GM21367 (cell line): Measurements from ENCODE around the gene THRAP3.

Source experiments
- ATAC-seq: cut with Tn5 transposase; IDR thresholded peaks from one replicate; pipeline ENCODE4 v1.9.1; 2021; ENCODE audit not compliant: unreplicated experiment

The THRAP3 gene

DNA sequence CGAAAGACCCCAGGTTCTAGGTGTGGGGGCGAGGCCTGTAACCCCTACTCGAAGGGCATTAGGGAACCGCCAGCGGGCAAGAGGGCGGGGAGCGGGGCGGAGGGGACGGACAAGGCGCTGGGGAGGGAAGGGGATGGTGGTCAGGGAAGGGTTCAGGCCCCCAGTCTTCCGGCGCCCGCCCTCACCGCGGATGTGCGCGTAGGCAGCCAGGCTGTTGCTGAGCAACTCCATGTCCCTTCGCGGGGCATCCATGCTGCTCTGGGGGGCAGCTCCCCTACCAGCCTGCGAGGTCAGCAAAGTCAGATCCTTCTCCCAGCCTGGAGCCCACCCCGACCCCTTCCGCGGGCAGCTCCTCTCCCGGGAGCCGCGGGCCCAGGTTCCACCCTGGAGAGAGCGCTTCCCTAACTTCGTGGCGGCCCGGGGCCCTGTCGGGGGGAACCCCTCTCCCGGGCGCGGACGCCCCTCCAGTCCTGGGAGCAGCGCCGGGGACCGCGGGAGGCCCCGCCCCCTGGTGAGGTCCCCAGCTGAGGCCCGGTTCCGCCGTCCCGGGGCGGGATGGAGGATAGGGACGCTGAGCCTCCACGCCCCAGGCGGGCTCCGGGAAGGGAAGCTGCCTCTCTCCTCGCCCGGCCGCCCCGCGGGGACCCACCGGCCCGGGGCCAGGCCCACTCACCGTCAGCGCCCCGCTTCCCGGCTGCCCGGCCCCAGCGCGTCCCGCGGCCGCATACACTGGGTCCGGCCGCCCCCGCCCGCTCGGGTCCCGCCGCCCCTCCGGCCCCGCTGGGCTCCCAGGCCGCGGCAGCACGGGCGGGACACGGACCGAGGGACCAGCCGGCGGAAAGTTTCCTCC, 98.8 kb downstream of the THRAP3 start:
- no peak for ATAC-seq

DNA sequence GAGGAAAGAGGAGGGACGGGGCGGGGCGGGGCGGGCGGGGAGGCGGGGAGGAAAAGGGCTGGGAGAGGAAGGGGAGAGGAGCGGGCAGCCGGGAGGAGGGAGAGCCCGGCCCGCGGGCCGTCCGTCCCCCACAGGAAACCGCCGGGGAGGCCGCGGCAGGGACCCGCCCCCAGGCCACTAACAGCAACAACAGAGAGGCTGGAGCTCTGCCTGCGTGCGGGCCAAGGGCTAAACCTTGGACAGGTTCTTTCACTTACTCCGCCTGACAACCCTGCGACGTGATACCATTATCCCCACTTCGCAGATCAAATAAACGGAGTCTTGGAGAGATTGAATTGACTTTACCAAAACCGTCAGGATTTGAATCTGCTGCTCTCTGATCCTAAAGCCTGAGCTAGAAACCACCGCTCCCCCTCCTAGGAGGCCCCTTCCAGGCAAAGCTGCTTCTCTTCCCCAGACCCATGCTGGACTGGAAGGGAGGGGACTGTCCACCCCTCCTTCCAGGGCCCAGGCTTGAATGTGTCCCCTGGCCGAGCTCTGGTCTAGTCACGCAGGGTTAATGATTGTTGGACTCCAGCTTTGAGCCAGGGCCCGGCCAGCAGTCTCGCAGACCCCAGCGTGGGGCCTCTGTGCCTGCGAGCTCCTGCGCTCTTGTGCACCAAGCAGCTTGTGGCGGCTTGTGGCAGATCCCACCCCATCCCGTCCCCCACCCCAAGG, 99.6 kb downstream of the THRAP3 start, which contains the start of gene EVA1B:
Gene EVA1B, minus strand, starts transcription at position 10 of the 717 bp plus-strand sequence. CDS start 608 bp downstream, outside the sequence.
- ATAC-seq: no peak

DNA sequence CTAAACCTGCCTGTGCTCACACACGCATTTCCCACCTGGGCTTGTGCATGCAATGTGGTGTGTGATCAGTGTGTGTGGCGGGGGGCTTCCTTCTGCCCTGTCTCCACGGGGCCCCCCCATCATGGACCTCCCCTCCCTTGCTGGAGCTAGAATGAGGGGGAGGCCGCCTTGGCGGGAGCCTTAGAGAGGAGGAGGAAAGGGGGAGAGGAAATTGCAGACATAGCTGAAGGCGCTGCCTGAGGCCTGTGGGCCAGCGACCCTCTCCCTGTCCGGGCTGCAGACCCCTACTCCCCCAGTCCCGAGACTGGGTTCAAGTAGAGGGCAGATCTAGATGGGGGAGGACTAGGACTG, 100.1 kb downstream of the THRAP3 start:
- ATAC-seq: no peak

DNA sequence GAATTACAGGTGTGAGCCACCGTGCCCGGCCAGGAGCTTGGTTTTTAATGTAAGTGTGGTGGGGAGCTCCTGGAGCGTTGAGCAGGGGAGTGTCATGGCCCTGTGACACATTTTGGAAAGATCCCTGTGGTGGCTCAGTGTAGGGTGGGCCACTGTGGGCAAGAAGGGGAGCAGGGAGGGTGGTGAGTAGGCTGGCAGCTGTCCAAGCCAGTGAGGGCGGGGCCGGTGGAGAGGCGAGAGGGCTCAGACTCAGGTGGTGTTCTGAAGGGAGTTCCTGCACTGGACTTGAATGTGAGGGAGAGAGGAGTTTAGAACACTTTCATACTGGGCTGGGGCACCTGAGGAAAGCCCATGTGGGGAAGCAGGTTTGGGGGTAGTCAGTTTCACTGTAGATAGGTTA, 102.3 kb downstream of the THRAP3 start:
- ATAC-seq: no peak

DNA sequence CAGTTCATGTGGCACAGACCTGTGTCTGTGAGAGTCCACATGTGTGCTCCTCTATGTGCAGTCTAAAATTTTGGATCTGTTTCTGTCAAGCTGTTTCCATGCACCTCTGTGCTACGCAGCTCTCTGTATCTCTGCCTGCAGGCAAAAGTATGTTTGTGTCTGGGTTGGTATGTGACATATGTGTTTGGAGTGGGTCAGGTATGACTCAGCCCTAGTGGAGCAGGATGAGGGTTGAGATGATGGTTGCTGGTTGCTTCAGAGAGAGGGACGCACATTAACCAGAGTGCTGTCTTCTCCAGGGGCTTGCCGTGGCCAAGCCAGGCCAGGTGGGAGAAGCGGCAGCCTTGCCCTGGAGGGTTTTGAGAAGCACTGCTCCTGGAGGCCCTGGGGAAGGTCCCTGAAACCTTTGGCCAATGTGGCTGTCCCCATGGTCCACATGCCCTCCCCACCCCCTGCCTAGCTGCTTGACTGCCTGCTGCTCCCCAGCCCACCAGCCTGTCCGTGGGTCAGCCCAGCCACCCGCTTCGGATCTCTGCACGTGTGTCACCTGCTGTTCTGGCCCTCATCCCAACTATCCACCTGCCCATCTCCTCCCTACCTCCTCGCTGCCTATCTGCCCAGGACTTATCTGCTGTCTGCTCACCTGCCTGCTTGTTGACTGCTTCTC, 103.3 kb downstream of the THRAP3 start:
- ATAC-seq: no peak

DNA sequence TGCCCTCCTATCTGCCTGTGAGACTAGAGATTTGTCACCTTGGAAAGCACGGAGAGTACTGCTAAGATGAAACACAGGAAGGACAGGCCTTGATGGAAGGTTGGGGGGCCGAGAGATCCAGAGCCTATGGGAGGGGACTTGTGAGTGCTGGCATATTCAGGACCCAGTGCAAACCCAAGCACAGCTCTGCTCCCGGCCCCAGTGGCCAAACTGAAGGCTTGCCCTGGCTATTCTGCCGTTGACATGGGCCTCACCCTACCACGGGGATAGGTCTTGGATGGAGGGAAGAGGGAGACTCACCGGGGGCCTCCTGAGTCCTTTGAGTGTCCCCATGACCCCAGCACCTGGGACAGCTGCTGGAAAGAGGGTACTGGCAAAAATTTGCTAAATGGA, 103.8 kb downstream of the THRAP3 start:
- no peak for ATAC-seq

DNA sequence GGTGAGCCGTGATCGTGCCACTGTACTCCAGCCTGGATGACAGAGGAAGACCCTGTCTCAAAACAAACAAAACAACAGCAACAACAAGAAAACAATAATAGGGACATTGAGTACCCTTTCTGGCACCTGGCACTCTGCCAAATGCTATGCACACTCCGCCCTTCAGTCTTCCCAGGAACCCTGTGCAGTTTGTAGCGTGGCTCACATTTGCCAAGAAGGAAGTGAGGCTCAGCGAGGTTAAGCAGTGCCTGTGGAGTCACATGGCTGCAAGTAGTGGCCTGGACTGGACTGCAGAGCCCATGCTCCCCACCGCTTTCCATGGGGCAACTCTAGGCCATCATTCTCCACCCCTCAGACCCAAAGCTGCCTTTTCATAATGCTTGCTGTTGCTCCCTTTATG, 104.5 kb downstream of the THRAP3 start:
- ATAC-seq: no peak

DNA sequence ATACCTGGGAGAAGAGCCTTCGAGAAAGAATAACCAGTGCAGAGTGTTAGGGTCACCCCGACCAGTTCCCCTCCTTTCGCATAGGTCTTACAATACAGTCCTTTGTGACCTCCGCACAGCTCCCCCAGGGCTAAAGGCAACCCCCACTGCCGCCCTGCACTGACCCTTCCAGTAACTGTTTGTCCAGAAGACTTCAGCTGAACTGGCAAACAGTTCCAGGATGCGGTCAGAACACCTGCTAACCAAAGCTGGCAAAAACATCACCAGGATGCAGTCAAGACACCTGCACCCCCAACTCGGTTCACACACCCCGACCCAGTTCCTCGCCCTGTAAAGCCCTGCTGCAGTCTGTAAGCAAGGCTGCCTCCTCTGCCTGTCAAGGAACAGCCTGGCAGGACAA, 105.6 kb downstream of the THRAP3 start:
- no peak for ATAC-seq

DNA sequence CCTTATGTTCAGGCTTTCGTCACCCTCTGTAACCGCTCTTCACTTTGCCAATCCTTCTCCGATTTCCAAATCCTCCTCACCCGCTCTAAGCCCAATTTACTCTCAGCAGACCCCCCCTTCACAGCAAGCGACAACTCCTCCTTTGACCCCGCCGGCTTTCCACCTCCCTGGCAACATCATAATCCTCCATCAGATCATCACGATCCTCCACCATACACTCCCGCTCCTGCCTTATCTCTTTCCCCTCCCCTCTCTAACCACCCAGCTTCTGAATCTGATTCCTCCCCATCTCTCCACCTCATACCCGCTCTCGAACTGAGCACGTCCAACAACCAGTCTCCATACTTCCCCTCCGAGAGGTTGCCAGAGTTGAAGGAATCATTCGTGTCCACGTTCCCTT, 106.7 kb downstream of the THRAP3 start:
- no peak for ATAC-seq

DNA sequence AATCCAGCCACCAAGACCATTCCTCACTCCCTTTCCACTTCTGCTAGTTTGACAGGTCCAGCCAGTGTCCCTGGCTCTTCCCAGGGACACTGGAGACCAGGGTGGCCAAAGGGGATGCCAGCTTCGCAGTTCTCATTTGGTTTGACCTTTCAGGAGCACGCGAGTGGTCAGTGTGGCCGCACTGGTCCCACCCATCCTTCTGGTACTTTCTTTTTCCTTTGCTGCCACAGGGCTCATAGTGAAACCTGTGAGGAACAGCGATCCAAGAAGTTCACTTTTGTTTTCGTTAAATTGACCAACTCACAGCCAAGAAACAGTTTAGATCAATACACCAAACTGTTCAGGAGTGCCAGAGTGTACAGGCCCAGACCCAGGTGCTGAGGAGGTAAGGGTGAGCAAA, 113.6 kb downstream of the THRAP3 start:
- ATAC-seq: no peak

DNA sequence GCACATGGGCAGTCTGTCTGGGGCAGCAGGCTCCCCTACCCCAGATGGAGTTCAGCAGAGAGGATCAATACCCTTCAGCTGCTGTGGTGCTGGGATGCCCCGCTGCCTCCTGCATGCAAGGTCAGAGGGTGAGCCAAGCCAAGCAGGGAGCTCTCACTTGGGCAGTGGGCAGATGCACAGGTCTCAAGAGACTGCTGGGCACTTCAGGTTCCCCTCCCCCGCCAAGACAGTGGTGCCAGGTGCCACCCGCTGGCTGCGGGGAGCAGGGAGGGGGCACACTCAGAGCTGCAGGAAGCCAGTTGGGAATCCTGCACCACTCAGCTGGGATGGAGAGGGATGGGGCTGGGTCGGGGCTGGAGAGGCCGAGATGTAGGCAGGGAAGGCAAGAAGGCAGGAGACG, 115.0 kb downstream of the THRAP3 start:
- no peak for ATAC-seq

DNA sequence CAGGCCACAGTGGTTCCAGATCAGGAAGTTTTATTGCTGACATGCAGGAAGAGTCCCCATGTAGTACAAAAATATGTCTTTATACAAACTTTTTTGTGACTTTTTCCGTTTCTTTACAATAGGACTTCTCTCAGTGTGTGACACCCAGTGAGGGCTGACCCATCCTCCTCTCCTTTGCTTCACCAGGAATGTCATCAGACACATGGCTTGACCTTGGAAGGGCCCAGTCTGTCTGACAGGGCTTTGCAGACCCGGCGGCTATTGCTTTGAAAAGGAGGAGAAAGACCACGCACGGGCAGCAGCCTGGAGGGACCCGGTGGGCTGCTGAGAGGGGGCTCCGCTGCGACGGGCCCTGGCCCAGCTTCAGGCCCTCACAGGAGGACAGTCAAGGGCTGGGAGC, 115.4 kb downstream of the THRAP3 start:
- ATAC-seq: no peak

DNA sequence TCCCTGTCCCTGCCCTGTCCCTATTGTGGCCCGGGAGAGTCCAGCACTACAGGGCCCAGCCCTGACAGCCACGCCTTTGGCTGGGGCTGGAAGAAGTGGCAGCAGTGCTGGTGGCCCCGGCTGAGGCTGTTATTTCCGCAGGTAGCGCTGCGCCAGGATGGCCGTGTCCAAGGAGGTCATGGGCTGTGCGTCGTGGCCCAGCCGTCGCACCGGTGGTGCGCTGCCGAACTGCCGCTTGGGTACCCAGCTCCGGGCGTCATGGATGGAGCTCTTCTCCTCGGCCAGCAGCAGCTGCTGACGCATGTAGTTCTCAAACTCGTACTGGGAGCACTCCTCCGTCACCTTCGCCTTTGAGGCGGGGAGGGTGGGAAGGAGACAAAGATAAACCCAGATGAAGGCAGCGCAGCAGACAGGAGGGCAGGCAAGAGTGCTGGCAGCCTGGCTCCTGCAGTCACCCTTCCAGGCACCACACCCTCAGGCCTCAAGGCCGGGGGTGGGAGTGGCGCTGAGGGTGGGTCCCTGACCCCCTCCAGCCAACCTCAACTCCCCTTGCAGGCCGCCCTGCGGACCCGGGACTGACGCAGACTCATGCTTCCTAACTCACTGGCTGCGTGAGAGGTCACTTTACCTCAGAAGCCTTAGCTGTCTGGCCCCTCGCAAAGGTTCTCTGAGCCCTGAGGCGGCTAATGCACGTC, 117.5 kb downstream of the THRAP3 start:
- no peak for ATAC-seq

DNA sequence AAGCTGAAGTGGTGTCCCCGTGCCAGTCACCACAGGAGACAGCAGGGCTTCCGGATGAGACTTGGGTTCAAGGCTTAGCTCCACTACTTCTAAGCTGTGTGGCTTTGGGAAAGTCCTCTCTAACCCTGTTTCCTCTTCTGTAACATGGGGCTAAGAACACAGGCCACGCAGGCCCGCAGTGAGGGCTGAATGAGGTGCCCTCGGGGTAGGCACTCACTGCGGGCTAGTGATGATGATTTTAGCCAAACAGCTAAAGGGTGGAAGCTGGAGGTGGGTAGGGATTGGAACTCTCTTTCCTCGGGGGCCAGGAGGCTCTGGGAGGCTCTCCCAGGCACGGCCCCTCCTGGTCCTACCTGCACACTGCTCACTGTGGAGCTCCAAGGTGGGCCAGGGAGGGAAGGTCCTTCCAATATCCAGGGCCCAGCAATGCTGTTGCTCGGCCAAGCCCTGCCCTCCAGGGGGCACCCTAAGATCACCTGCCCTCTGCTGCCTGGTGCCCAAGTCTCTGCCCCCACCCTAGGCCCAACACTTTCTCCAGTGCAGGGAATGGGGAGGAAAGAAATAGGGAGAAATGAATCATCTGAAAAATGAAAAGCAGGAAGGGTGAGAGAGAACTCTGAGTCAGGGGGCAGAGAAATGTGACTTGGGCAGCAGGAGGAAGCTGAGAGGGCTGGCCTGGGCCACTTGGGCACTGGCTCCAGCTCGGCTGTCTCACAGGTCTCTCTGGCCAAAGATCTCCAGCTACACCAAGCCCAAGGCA, 118.4 kb downstream of the THRAP3 start:
- no peak for ATAC-seq

DNA sequence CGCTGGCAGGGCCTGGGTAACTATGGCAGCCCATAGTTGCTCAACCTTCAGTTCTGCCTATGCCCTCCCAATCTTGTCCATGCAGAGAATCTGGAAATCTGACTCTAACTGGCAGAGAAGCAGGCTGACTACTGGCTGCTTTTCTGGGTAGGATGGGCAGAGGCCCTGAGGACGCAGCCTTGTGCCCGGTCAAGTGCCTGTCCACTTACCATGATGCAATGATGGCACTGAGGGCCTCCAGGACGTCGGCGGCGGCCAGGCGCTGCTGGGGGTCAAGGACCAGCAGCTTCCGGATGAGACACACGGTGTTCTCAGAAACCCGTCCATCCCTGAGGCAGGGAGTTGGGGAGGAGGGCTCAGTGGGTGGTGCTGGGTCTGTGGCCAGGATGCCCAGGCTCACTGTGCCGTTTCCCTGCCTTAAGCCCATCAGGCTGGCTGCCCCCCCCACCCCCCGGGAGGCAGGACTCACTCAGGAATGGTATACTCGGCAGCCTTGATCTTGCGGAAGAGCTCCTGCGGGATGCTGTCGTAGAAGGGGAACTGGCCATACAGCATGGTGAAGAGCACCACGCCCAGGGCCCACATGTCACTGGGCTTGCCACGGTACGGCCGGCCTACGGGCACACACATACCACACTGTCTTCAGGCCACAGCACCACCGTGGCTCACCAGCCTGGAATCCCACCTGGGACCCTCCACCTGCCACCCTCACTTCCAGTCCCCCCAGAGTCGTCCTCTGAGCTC, 119.6 kb downstream of the THRAP3 start:
- no peak for ATAC-seq

DNA sequence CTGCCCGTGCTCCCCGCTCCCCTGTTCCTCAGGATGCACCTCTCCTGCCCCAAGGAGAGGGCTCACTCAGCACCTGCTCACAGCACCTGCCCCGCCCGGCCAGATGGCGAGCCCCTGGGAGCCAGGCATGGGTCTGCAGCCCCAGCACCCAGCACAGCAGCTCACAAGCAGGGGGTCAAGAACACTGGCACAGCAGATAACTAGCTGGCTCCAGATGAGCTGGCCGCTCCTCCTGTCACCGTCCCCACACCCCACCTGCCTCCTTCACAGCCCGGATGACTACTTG, 120.1 kb downstream of the THRAP3 start:
- ATAC-seq: no peak

DNA sequence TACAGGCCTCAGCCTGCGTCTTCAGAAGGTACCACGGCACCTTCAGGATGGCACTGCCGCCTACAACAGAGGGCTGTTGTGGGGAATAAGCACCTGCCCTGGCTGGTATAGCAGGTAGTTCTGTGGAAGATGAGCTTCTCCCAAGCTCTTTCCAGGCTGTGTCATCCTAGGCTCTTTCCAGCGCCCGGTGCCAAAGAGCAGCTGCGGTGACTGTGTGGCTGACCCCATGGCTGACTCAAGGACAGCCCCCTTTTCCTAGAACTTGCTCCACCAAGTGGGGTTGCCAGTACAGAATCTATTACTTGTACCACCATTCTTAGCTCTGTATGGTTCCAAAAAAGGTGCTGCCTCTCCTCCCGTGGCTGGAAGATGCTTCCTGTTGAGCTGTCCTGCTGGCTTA, 121.1 kb downstream of the THRAP3 start:
- ATAC-seq: no peak

DNA sequence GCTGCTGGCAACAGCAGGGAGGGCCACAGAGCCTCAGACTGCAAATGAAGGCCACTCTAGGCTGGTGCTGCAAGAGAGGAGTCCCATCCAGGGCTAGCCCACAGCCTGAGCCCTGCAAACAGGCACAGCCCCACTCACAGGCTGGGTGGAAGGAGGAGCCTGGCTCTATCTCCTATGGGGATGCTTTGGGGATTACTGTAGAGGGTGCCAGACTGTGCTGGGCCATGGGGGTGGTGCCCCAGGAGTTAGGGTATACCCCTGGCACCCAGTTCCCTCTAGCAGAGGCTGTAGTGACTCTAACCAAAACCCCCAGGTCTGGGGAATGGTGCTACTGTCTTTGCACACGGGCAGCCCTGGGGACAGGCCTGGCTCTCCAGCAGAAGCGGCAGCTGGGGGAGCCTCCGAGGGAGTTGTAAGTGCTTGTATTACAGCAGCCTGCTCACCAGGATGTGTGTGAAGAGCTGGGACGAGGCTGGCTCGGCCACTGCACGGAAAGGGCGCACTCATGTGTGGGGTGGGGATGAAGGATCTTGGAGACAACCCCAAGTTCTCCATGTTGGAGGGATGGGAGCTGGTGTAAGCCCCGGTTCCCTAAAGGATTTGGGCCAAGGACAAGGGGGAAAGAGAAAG, 122.6 kb downstream of the THRAP3 start:
- no peak for ATAC-seq

DNA sequence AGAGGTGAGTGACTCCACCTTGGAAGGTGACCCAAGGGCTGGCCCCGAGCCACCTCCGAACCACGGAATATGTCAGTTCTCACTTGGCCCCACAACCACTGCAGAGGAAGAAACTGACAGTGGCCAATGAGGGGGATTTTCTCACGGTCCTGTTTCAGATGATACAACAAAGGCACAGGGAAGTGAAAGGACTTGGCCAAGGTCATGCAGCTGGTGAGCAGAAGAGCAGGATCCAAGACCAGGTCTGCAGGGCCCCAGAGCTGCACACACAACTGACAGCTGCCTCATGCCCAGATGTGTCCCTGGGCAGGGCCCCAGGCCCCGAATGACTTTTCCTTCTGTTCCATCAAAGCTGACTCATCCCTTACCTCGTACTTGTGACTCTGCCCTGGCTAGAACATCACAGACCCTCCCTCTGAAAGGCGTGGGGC, 125.0 kb downstream of the THRAP3 start:
- no peak for ATAC-seq

DNA sequence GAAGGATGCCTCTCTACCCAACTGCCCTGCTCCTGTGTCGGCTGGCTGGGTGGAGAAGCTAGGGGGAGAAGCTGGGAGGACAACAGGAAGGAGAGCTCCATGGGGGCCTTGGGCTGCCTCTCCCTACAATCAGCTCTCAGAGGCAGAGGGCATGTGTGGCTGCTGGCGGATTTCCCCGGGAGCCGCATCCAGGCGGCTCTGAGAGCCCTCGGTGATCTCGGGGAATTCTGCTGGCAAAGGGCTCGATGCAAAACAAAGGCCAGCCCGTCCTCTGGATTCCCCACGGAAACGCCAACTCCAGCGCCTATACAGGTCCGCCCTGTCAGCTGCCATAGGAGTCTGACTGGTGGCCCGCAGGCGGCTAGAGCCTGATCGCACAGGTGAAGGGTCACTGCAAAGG, 125.6 kb downstream of the THRAP3 start:
- no peak for ATAC-seq
